Left renal pelvis (tissue), 4 donors: Measurements from ENCODE around the gene MEGF6. TPM values are rescaled to one million over a fixed set of nuclear protein-coding genes. Genes with fewer than 3 reads are reported as not detected.

Experiments used
- DNase-seq, 4 donors: peaks; one replicate each; pipeline ENCODE4 v3.0.0-alpha.2; 2013; ENCODE audit warnings: low read depth in 4 of 4, low spot score in 3 of 4
- polyA plus RNA-seq, 4 donors: library from polyadenylated mRNA; unstranded; fragments of 120-200 nt; gene quantifications; one replicate each; pipeline ENCODE4 v1.2.1, GENCODE V29; 2013; ENCODE audit not compliant: insufficient read length in 4 of 4

MEGF6 gene
- polyA plus RNA-seq, 4 donors, result 8.1 to 26.3 (median 14.0) TPM

- DNase-seq, result no peak
Measured at GRCh38 chr1:3560251-3560871, 50.9 kb downstream of the MEGF6 start.

GRCh38 chr1:3558036-3558726, 53.1 kb downstream of the MEGF6 start:
- DNase-seq, result no peak

GRCh38 chr1:3557366-3557765, 53.9 kb downstream of the MEGF6 start:
- no peak for DNase-seq

GRCh38 chr1:3556336-3556735, 55.0 kb downstream of the MEGF6 start:
- DNase-seq, result no peak

GRCh38 chr1:3555131-3555920, 56.0 kb downstream of the MEGF6 start:
- no peak for DNase-seq

GRCh38 chr1:3553940-3554223, 57.4 kb downstream of the MEGF6 start:
- no peak for DNase-seq

GRCh38 chr1:3553166-3553939, 58.0 kb downstream of the MEGF6 start:
- peak in 1 of 4 donors; percentile 56 for DNase-seq

- DNase-seq, result no peak
Measured at GRCh38 chr1:3552751-3553150, 58.6 kb downstream of the MEGF6 start.

GRCh38 chr1:3552176-3552575, 59.1 kb downstream of the MEGF6 start:
- no peak for DNase-seq

GRCh38 chr1:3551711-3552110, 59.6 kb downstream of the MEGF6 start:
- no peak for DNase-seq

- DNase-seq, result no peak
Measured at GRCh38 chr1:3551290-3551678, 60.0 kb downstream of the MEGF6 start.

- no peak for DNase-seq
Measured at GRCh38 chr1:3550511-3551289, 60.6 kb downstream of the MEGF6 start.

GRCh38 chr1:3548895-3549294, 62.4 kb downstream of the MEGF6 start:
- no peak for DNase-seq

GRCh38 chr1:3548156-3548893, 63.0 kb downstream of the MEGF6 start:
- no peak for DNase-seq

GRCh38 chr1:3547055-3548005, 64.0 kb downstream of the MEGF6 start:
- no peak for DNase-seq

GRCh38 chr1:3546048-3546384, 65.3 kb downstream of the MEGF6 start:
- no peak for DNase-seq

GRCh38 chr1:3545363-3546047, 65.8 kb downstream of the MEGF6 start:
- no peak for DNase-seq
